Thymus (tissue), 11 donors: ENCODE results near the gene WRNIP1. TPM values are rescaled to one million over a fixed set of nuclear protein-coding genes. Genes with fewer than 3 reads are reported as not detected.
A peak's percentile ranks its signal among the peaks of the same experiment; 100 is the strongest.

Experiments
- DNase-seq, 9 donors: peaks; one replicate each; pipeline ENCODE4 v3.0.0-alpha.2; 2013; ENCODE audit warnings: low spot score in 9 of 9, low read depth in 6 of 9, missing footprints in 1 of 9
- H3K27ac ChIP-seq, 2 donors: one replicate each; pipeline ENCODE4 v1.5.1; 2013; ENCODE audit warnings: control low read depth in 1 of 2, low read depth in 1 of 2, low read length in 1 of 2, mild to moderate bottlenecking in 1 of 2, moderate library complexity in 1 of 2
- H3K27me3 ChIP-seq, 2 donors: one replicate each; pipeline ENCODE4 v1.5.1; 2013; ENCODE audit warnings: low read length in 1 of 2; ENCODE audit not compliant: control insufficient read depth in 2 of 2, insufficient read depth in 1 of 2
- H3K36me3 ChIP-seq, 2 donors: one replicate each; pipeline ENCODE4 v1.5.1; 2013; ENCODE audit warnings: low read length in 1 of 2, mild to moderate bottlenecking in 1 of 2, moderate library complexity in 1 of 2; ENCODE audit not compliant: control insufficient read depth in 2 of 2, insufficient read depth in 2 of 2
- H3K4me1 ChIP-seq, 2 donors: one replicate each; pipeline ENCODE4 v1.5.1; 2013; ENCODE audit warnings: low read length in 2 of 2; ENCODE audit not compliant: control insufficient read depth in 2 of 2, insufficient read depth in 2 of 2
- H3K4me3 ChIP-seq, 2 donors: one replicate each; pipeline ENCODE4 v1.5.1; 2013; ENCODE audit warnings: low read length in 2 of 2, control low read depth in 1 of 2, mild to moderate bottlenecking in 1 of 2
- H3K9me3 ChIP-seq, 2 donors: one replicate each; pipeline ENCODE4 v1.5.1; 2013; ENCODE audit warnings: low read length in 1 of 2, mild to moderate bottlenecking in 1 of 2; ENCODE audit not compliant: control insufficient read depth in 2 of 2, insufficient read depth in 1 of 2
- whole genome bisulfite sequencing: extraction: QIAGEN DNeasy Blood & Tissue Kit; methylation state at CpG from one replicate; pipeline ENCODE4 v1.1.7; 2013; 5-methylcytosine and 5-hydroxymethylcytosine counted together
- polyA plus RNA-seq: library from polyadenylated mRNA; stranded (reverse); fragments of 200-250 nt; gene quantifications from one replicate; pipeline ENCODE4 v1.2.3, GENCODE V29; 2013
- total RNA-seq: library from RNA; stranded (reverse); fragments of 120-200 nt; gene quantifications from one replicate; pipeline ENCODE4 v1.2.4, GENCODE V29; 2013
- donor health status: healthy.

Gene WRNIP1
- total and polyA plus RNA-seq, 2 donors = 48.3 to 85.3 TPM

DNA sequence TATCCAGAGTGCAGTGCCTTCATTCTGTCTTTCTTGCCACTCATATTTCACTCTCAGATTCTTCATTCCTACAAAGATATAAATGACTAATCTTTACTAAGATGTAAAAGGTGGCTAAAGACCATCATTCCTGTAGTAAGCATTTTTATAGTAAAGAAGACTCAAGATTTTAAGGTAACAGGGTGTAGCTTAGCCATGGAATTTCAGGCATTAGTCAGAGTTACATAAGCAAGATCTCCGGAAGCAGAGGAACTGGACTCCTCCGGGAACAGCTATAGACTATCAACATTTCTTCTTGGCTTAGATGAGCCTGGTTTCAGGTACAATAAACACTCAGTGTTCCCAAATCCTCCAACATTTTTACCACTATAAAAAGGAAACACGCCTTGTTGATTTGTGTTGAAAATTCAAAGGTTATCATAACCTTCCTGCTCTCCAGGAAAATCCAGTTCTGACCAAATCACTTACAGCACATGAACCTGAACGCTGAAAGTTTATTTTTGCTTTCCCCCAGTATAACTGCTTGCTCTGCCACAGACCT, 52.8 kb downstream of the WRNIP1 start:
- Histone ChIP-seq H3K4me3 (no peak overlapping the region), H3K27ac (peak overlapping the region in 1 of 2 donors; percentile 0), H3K36me3 (no peaks in the 10 kb centered on the region), H3K9me3 (peaks cover 0 to 4% of the 10 kb centered on the region in 2 donors), H3K27me3 (no peaks in the 10 kb centered on the region), H3K4me1 (peaks cover 0 to 9% of the 10 kb centered on the region in 2 donors)
- DNase-seq = no peak
- WGBS = 66% methylated on average over 4 of the region's 4 CpGs

GRCh38 chr6:2818593-2818992, 53.4 kb downstream of the WRNIP1 start:
- no peaks in the 10 kb centered on the region for H3K36me3 ChIP-seq

DNA sequence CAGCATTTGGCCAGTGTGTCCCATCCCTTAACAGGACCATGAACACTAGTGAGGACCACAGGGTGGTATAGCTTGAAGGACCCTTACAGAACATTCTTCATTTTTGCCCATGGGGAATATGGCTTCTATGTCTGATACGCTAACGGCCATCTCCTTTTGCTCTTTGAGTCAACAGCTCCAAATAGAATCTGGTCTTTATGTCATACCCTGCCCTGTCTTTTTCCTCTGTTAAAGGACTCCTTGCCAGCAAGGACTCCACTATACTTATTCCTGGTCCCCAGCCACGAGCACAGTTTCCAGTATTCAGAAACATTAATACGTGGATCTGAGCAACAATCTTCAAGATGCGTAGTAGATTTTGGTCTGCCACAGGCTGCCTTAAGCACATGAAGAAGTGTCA, 53.9 kb downstream of the WRNIP1 start:
- H3K4me1 ChIP-seq = peaks cover 0 to 14% of the 10 kb centered on the region in 2 donors
- no peak for DNase-seq
- peaks cover 0 to 4% of the 10 kb centered on the region in 2 donors for H3K9me3 ChIP-seq
- H3K27me3 ChIP-seq = no peaks in the 10 kb centered on the region
- no peaks in the 10 kb centered on the region for H3K36me3 ChIP-seq
- no peak overlapping the region for H3K27ac ChIP-seq
- no peak overlapping the region for H3K4me3 ChIP-seq
- 96% methylated on average over 5 of the region's 5 CpGs for WGBS

More at GRCh38 chr6:2818593-2818992, 53.4 kb downstream of the WRNIP1 start:
- H3K27me3 ChIP-seq = no peaks in the 10 kb centered on the region
- WGBS = 25% methylated on average over 3 of the region's 3 CpGs
- H3K27ac ChIP-seq = no peak overlapping the region
- peaks cover 0 to 11% of the 10 kb centered on the region in 2 donors for H3K4me1 ChIP-seq
- no peak for DNase-seq
- peaks cover 0 to 4% of the 10 kb centered on the region in 2 donors for H3K9me3 ChIP-seq
- H3K4me3 ChIP-seq = no peak overlapping the region

DNA sequence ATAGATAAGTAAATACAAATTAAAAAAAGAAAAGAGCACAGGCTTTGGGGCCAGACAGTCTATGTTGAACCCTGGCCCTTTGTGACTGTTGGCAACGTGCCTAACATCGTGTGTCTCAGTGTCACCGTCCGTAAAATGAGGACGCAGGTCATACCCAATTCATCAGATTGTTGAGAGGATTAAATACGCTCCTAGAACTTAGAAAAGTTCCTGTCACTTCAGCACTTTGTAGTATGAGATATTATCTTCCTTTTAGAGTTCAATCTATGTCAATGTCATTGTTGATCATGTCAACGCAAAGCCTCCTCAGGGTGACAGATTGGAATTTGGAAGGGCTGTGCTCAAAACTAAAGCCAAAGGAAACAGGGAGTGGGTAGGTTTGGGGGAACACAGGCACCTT, 54.8 kb downstream of the WRNIP1 start:
- H3K4me3 ChIP-seq = no peak overlapping the region
- DNase-seq = no peak
- peak overlapping the region in 1 of 2 donors; percentile 41 for H3K27ac ChIP-seq

GRCh38 chr6:2820415-2820814, 55.2 kb downstream of the WRNIP1 start:
- 27% methylated on average over 2 of the region's 2 CpGs for WGBS
- DNase-seq = no peak

More for the DNA sequence above, 54.8 kb downstream of the WRNIP1 start:
- Histone ChIP-seq H3K4me1 (peaks cover 0 to 14% of the 10 kb centered on the region in 2 donors), H3K27me3 (no peaks in the 10 kb centered on the region), H3K9me3 (peaks cover 0 to 4% of the 10 kb centered on the region in 2 donors), H3K36me3 (no peaks in the 10 kb centered on the region)
- WGBS = 10% methylated on average over 7 of the region's 7 CpGs

GRCh38 chr6:2821554-2821953, 56.4 kb downstream of the WRNIP1 start:
- DNase-seq = no peak
- no peaks in the 10 kb centered on the region for H3K9me3 ChIP-seq
- no peaks in the 10 kb centered on the region for H3K27me3 ChIP-seq
- peaks cover 0 to 14% of the 10 kb centered on the region in 2 donors for H3K4me1 ChIP-seq
- no peak overlapping the region for H3K27ac ChIP-seq
- WGBS = 97% methylated on average over 3 of the region's 3 CpGs
- no peaks in the 10 kb centered on the region for H3K36me3 ChIP-seq
- no peak overlapping the region for H3K4me3 ChIP-seq

More at GRCh38 chr6:2820415-2820814, 55.2 kb downstream of the WRNIP1 start:
- H3K4me1 ChIP-seq = peaks cover 0 to 14% of the 10 kb centered on the region in 2 donors
- H3K36me3 ChIP-seq = no peaks in the 10 kb centered on the region
- H3K4me3 ChIP-seq = no peak overlapping the region
- no peaks in the 10 kb centered on the region for H3K27me3 ChIP-seq
- peaks cover 0 to 4% of the 10 kb centered on the region in 2 donors for H3K9me3 ChIP-seq
- peak overlapping the region in 1 of 2 donors; percentile 29 for H3K27ac ChIP-seq

DNA sequence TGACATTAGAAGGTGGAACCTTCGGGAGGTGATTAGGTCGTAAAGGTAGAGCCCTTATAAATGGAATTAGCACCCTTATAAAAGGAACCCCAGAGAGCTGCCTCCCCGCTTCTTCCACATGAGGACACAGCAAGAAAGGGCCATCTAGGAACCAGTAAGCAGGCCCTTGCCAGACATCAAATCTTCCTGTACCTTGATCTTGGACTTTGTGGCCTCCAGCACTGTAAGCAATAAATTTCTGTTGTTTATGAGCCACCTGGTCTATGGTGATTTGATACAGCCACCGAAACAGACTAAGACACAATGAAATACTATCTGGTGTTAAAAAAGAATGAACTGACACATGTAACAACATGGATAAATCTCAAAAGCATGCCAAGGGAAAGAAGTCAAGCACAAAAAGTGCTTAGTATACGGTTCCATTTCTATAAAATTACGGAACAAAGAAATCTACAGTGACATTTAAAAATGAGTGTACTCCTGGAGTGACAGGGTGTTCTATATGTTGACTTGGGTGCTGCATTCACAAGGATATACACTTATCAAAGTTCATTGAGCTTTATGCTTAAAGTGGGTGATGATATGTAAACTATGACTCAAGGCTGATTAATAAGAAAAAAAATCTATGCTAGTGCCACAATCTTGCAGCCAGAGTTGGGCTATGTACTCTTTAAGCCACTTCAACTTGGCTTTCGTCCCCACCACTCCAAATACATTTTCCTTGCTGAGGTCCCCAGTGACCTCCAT, 58.1 kb downstream of the WRNIP1 start:
- no peak overlapping the region for H3K4me3 ChIP-seq
- 95% methylated on average over 7 of the region's 7 CpGs for WGBS
- H3K27me3 ChIP-seq = no peaks in the 10 kb centered on the region
- H3K4me1 ChIP-seq = peaks cover 0 to 14% of the 10 kb centered on the region in 2 donors
- no peak for DNase-seq
- H3K36me3 ChIP-seq = no peaks in the 10 kb centered on the region
- H3K9me3 ChIP-seq = no peaks in the 10 kb centered on the region
- H3K27ac ChIP-seq = no peak overlapping the region

- Histone ChIP-seq H3K36me3 (no peaks in the 10 kb centered on the region), H3K27me3 (no peaks in the 10 kb centered on the region), H3K4me1 (peaks cover 0 to 5% of the 10 kb centered on the region in 2 donors), H3K4me3 (no peak overlapping the region), H3K9me3 (no peaks in the 10 kb centered on the region), H3K27ac (no peak overlapping the region)
- 95% methylated on average over 2 of the region's 2 CpGs for WGBS
- no peak for DNase-seq
These were observed 60.9 kb downstream of the WRNIP1 start for GRCh38 chr6:2826131-2826530.

DNA sequence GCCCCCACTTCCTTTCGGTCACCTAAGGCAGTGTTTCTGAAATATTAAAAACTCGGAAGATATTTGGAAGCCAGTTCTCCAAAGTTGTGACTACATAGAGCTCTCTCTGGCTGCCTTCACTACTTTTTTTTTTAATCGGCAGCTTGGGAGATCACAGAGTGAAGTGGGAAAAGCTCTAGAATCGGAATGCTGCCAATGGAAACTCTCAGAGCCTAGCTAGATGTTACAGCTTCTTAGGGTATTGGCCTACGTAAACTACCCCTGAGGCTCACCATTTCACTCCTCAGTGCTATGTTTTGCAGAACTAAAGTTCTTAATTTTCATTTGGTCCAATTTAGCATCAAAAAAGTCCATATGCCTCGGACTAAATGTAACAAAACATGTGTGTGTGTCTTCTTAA, 61.9 kb downstream of the WRNIP1 start:
- 97% methylated on average over 6 of the region's 6 CpGs for WGBS
- H3K4me1 ChIP-seq = peaks cover 0 to 5% of the 10 kb centered on the region in 2 donors
- no peak overlapping the region for H3K27ac ChIP-seq
- H3K4me3 ChIP-seq = no peak overlapping the region
- no peaks in the 10 kb centered on the region for H3K36me3 ChIP-seq
- DNase-seq = no peak
- H3K27me3 ChIP-seq = no peaks in the 10 kb centered on the region
- H3K9me3 ChIP-seq = no peaks in the 10 kb centered on the region
